Fibroblast of skin of back (primary cell): ENCODE data around the gene LCT.
"Not testable (repeated sequence)": the region's sequence is repeated elsewhere in the genome, so short reads cannot be mapped to it uniquely, and the experiment has no call there.

Experiments used
- DNase-seq: peaks from one replicate; pipeline ENCODE4 v3.0.0-alpha.2; 2013

Gene LCT

DNA sequence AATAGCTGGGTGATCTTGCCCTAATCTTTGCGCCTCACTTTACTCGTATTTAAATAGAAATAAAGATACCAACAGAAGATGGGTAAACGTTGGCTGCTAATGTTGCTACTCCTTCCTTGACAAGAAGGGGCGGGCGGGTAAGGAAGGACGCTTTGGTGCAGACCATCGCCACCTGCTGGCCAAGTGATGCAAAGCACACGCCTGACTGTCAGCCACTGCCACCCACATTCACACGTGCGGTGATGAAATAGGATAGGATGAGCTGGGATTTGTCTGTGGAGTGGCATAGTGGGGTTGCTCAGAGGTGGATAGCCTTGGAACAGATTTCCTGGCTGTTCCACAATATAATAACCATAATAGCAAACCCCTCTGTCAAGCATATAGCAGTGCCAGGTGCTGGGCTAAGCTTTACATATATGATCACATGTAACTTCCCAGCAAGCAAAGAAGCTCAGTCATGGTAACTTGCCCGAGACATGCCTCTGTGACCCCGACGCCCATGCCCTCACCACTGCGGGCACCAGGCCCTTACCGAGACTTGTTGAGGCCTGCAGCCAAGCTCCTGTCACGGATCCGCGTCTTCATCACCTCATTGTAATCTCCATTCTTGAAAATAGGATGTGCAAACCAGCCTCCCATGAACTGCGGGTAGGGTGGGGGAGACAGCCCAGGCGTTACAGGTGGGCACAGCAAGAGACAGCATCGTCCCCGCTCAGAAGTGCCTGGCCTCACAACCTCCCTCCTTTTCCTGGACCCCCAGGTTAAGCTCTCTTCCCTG is 39.3 kb downstream of the LCT start:
- peak; percentile 74 for DNase-seq

GRCh38 chr2:135796606-135797005 is 40.4 kb downstream of the LCT start:
- DNase-seq, result no peak

GRCh38 chr2:135795641-135796040 is 41.3 kb downstream of the LCT start:
- not testable (repeated sequence) for DNase-seq

- DNase-seq, result no peak
These were observed 44.4 kb downstream of the LCT start for GRCh38 chr2:135792401-135793150.

- DNase-seq, result peak; percentile 50
These were observed 45.4 kb downstream of the LCT start for GRCh38 chr2:135791418-135792190.

GRCh38 chr2:135790423-135790822 is 46.6 kb downstream of the LCT start:
- no peak for DNase-seq

DNA sequence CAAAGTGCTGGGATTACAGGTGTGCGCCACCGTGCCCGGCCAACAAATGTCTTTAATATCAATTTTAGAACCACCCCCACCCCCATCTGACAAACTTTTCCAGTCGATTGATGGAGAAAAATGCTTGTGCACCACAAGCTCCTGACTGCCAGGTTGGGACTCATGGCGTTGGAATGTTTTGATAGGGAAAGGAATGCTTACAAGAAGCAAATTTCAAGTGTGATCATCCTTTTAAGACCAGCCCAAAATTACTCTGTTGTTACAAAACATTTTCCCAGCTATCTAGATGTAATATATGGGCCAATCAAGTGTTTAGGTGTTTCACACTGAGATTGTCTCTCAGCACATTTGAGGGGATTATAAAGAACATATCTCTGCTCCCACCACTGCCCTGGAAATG is 50.2 kb downstream of the LCT start:
- peak; percentile 96 for DNase-seq

DNA sequence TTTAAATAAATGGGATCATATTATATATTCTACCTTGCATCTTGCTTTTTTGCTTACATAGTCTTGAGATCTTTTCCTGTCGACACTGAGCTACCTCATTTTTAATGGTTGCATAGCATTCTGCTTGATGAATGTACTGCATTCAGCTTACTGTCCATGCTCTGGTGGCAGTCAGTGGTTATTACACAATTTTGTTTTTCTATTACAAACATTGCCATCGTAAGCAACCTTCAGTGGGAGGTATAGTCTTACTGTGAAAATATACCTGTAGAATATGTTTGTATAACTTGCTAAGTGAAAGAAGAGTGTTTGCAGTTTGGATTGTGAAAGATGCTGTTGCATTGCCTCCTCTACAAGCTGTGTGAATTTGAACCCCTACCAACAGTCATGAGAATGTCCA is 52.0 kb downstream of the LCT start:
- no peak for DNase-seq

DNA sequence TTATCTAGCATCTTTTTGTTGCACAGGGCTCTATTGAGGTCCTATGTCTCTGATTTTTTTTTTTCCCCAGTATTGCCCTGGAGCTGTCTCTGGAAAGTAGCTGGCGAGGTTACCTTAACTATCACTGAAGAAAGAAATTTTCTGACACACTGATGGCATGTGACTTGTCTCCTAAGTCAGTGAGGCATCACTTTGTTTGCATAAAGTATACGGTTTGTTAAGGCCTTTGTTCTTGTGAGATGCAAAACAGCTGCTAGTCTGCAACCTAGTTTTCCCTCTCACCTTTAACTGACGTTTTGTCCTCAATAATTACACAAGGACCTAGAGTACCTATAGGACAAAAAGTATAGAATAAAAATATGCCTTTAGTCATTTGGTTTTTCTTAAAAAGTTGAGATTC is 53.5 kb downstream of the LCT start:
- no peak for DNase-seq

DNA sequence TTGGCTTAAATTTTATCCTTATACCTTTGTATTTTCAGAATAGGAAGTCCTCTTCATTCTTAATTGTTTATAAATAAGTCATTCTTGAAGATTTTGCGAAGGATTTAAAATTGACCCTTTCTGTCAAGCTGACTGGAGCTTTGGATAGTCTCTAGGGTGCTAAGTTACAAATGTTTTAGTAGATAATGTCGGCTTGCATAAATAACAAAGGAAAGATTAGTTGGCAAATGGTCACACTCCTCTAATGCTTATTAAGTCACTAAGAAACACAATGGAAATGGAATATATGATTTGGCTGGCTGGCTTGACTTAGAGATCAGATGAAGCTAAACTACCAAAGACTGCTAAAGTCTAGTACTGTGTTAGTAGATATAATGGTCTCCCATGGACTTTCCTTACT is 54.8 kb downstream of the LCT start:
- no peak for DNase-seq

- DNase-seq, result no peak
These were observed 60.6 kb downstream of the LCT start for GRCh38 chr2:135776367-135776766.

DNA sequence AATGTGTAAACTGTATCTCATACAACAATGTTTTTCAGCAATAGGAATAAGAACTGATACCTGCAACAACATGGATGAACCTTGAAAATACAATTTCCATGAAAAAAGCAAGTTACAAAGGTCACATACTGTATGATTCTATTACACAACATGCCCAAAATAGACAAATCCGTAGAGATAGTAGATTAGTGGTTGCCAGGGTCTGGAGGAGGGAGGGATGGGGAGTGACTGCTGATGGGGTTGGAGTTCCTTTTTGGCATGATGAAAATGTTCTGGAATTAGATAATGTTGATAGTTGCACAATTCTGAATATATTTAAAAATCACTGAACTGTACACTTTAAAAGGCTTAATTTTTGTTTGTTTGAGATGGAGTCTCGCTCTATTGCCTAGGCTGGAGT is 61.6 kb downstream of the LCT start:
- DNase-seq, result peak; percentile 6

GRCh38 chr2:135773917-135774316 is 63.1 kb downstream of the LCT start:
- peak; percentile 72 for DNase-seq

DNA sequence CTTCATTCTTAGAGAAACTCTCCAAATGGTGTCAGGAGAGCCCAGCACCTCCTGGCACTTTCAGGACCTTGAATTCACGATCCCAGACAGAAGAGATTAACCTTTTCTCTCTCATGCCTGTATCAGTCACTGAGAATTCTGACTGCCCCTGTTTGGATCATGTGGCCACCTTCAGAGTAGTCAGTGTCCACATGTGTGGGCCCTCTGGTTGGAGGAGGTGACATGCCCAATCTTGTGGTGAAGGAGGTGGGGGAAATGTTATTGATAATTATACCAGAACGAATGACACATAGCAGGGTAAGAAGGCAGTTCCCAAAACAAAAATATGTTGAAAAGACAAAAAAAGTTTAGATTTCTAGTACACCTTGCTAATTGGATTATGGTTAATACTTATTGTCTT is 63.7 kb downstream of the LCT start:
- DNase-seq, result no peak

- DNase-seq, result peak; percentile 3
These were observed 68.1 kb downstream of the LCT start for GRCh38 chr2:135768863-135769262.

GRCh38 chr2:135762530-135762929 is 74.5 kb downstream of the LCT start:
- no peak for DNase-seq

DNA sequence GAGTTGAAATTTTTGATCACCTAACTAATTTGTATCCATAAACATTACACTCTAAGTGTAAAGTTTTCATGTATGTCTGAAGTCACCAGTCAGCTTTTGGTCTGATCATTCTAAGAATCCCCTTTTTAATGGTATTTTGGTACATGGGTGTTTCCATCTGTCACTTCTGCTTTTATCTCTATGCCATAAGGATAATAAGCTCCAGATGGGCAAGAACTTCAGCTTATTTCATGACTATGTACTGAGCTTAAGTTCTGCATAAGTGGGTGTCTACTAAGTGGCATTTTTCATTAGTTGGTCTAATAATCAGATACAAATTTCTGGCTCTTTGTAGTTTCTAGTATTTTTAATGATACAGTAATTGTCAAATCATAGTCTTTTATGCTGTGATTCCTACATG is 75.0 kb downstream of the LCT start:
- no peak for DNase-seq

GRCh38 chr2:135756692-135757091 is 80.3 kb downstream of the LCT start:
- DNase-seq, result no peak

GRCh38 chr2:135755573-135755972 is 81.4 kb downstream of the LCT start:
- DNase-seq, result no peak

DNA sequence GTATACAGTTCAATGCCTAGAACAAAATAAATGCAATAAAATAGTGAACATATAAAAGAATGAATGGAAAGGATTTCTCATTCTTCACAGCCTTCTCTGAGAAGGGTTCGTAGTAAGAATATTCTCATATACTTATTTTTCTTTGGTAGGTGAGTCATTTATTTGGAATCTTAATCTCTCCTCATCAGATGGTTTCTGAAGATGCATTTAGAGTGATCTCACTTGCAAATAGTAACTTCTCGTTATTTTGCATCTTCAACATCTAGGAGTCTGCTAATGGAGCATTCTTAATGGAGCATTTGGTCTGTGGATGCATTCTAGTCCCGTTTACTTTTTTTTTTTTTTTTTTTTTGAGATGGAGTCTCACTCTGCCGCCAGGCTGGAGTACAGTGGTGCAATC is 91.4 kb downstream of the LCT start:
- peak; percentile 89 for DNase-seq

- peak; percentile 29 for DNase-seq
These were observed 92.1 kb downstream of the LCT start for GRCh38 chr2:135744760-135745314.

- peak; percentile 6 for DNase-seq
These were observed 93.1 kb downstream of the LCT start for GRCh38 chr2:135743860-135744259.

DNA sequence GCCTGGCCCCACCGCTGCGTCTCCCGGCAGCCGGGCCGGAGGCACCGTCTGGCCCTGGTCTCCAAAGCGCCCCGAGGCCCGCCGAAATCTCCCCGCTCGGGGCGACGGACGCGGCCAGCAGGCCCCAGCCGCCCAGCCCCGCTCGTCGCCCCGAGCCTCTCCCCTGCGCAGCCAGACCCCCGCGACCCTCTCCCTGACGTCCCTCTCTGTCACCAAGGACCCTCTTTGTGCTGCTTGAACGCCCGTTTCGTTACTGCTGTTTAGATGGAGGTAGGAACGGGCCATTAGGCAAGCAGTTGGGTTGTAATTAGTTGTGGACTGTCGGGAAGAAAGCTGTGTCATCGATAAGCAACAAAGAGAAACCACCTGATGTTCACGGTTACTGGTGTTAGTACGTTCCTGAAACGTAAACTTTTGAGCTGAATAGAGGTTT is 94.6 kb downstream of the LCT start:
- DNase-seq, result peak; percentile 53
